ENCODE data around the gene DDX20.

DNA sequence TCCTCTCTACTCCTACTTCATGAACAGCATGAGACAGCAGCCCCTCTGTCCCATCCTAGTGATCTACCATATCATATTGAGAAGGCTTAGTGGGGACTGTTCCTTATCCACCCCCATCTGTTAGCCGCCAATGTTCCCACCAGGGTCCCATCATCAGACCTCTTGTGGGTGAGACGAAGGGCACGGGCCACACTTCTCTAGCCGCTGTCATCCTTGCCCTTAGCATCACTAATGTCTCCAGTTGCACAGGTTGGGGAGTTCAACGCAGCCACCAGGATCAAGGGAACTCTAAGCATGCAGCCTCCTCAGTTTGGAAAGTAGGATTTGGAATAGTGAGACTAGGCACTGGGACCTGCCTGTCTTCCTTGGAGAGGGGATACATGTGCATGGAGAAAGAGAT is 36.6 kb upstream of the DDX20 start:
- TF ChIP-seq EZH2 (IDR thresholded peaks at IDR 0.05; ENCODE audit: insufficient read depth, poor library complexity, severe bottlenecking) = no peak
- TF ChIP-seq EZH2phosphoT487 (IDR thresholded peaks at IDR 0.05; ENCODE audit: insufficient read depth, low read depth) = no peak
